BE2C (cell line): ENCODE data around the gene PXYLP1.
"Not testable (repeated sequence)": the region's sequence is repeated elsewhere in the genome, so short reads cannot be mapped to it uniquely, and the experiment has no call there.

ENCODE experiments used
- DNase-seq: peaks from one replicate; pipeline ENCODE4 v3.0.0-alpha.2; 2020
- H3K27me3 ChIP-seq: fragments of 250-450 bp; sonication (Bioruptor Pico); 2 replicates; pipeline ENCODE4 v1.5.1; 2020; ENCODE audit warnings: mild to moderate bottlenecking
- H3K36me3 ChIP-seq: fragments of 250-450 bp; sonication (Bioruptor Pico); 2 replicates; pipeline ENCODE4 v1.5.1; 2020; ENCODE audit warnings: mild to moderate bottlenecking
- H3K4me1 ChIP-seq: fragments of 250-450 bp; sonication (Bioruptor Pico); 2 replicates; pipeline ENCODE4 v1.5.1; 2020
- H3K4me3 ChIP-seq: 2 replicates; pipeline ENCODE4 v1.5.1; 2011; ENCODE audit warnings: low read depth, low read length
- H3K9me3 ChIP-seq: fragments of 250-450 bp; sonication (Bioruptor Pico); 2 replicates; pipeline ENCODE4 v1.5.1; 2020
- TF ChIP-seq, protein P1 (sequence below): IDR thresholded peaks from 2 replicates; pipeline ENCODE4 v1.5.1; 2012; ENCODE audit warnings: mild to moderate bottlenecking, low read depth, low read length

PXYLP1 gene

DNA sequence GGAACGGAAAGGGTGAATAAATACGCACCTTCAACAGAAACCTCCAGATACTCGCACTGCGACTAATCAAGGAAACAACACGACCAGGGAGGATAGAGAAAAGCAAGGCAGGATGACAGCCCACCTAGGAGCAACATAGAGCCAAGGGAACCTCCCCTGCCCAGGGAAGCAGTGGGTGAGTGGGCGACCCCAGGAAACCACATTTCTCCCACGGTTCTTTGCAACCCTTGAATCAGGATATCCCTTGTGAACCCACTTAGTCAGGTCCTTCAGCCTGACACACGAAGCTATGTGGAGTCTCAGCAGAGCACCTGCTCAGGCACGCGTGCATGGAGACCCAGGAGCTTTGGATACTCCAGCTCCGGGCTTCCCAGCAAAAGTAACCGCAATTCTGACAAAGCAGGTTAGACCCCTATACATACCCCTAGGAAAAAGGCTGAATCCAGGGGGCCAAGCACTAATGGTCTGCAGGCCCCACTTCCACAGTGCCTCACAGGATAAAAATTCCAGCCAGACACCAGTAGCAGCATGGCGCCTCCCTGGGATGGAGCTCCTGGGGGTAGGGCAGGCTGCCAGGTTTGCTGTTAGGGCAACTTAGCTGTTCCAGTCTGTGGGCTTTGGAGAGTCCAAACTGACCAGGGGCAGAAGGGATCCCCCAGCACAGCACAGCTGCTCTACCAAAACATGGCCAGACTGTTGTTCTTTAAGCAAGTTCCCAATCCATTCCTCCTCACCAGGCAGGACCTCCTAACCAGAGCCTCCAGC is 38.4 kb upstream of the PXYLP1 start:
- TF ChIP-seq, protein P1, sequence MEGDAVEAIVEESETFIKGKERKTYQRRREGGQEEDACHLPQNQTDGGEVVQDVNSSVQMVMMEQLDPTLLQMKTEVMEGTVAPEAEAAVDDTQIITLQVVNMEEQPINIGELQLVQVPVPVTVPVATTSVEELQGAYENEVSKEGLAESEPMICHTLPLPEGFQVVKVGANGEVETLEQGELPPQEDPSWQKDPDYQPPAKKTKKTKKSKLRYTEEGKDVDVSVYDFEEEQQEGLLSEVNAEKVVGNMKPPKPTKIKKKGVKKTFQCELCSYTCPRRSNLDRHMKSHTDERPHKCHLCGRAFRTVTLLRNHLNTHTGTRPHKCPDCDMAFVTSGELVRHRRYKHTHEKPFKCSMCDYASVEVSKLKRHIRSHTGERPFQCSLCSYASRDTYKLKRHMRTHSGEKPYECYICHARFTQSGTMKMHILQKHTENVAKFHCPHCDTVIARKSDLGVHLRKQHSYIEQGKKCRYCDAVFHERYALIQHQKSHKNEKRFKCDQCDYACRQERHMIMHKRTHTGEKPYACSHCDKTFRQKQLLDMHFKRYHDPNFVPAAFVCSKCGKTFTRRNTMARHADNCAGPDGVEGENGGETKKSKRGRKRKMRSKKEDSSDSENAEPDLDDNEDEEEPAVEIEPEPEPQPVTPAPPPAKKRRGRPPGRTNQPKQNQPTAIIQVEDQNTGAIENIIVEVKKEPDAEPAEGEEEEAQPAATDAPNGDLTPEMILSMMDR = no peak
- Histone ChIP-seq H3K36me3 (no peaks in the 10 kb centered on the region), H3K4me1 (peaks cover 7% of the 10 kb centered on the region), H3K9me3 (no peaks in the 10 kb centered on the region), H3K4me3 (no peak overlapping the region), H3K27me3 (no peaks in the 10 kb centered on the region)
- DNase-seq = no peak

DNA sequence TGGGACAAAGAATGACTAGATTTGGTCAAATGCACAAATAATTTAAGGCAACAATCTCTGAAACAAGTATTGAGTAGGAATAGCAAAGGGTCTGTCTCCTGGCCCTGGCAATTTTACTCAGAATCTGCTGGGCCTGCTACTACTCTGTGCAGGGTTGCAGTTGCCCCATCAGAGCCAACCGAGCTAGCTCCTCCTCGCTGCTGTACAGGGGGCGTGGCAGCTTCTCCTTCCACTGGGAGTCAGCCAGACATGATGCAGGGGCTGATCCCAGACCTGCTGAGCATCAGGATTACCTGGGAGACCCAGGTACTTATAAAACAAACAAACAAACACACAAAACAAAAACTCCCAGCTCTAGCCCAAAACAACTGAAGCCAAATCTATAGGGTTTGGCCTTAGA is 30.5 kb upstream of the PXYLP1 start:
- H3K27me3 ChIP-seq = no peaks in the 10 kb centered on the region
- H3K36me3 ChIP-seq = no peaks in the 10 kb centered on the region
- TF ChIP-seq, protein P1 = no peak
- no peak overlapping the region for H3K4me3 ChIP-seq
- H3K4me1 ChIP-seq = no peaks in the 10 kb centered on the region
- no peaks in the 10 kb centered on the region for H3K9me3 ChIP-seq
- no peak for DNase-seq

DNA sequence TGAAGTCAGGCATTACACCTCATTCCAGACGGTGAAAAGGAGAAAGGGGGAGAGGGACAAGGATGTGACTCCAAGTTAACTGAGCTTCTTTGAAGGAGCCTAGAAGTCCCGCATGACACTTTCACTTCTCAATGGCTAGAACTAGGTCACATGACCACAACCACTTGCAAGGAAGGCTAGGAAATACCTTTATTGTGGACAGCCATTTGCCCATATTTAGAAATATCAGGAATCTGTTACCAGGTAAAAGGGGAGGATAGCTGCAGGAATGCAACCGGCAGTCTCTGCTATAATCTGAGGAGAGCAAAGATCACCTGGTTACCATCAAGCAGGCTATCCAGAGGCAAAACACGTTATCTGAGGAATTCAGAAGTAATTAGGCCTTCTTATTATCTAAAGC is 28.9 kb upstream of the PXYLP1 start:
- TF ChIP-seq, protein P1 = no peak
- no peaks in the 10 kb centered on the region for H3K27me3 ChIP-seq
- no peak for DNase-seq
- H3K4me3 ChIP-seq = no peak overlapping the region
- no peaks in the 10 kb centered on the region for H3K9me3 ChIP-seq
- H3K4me1 ChIP-seq = no peaks in the 10 kb centered on the region
- no peaks in the 10 kb centered on the region for H3K36me3 ChIP-seq

DNA sequence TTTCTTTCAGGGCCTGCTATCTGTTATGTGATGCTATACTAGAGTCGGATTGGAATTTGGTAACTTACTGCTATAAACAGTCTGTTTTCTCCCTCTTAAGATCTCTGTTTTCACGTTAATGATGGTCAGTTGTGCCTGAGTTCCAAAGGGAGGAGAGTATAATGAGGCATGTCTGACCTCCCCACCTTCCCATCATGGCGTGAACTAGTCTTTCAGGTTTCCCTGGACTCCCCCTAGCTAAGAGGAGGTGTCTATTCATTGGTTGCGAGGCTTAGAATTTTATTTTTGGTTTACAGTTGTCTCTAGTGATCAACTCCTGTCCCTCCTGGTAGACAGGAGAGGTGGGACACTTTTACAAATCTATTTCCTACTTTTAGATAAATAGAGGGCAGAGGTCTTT is 27.8 kb upstream of the PXYLP1 start:
- Histone ChIP-seq H3K27me3 (no peaks in the 10 kb centered on the region), H3K4me1 (no peaks in the 10 kb centered on the region), H3K9me3 (no peaks in the 10 kb centered on the region), H3K4me3 (no peak overlapping the region), H3K36me3 (no peaks in the 10 kb centered on the region)
- DNase-seq = no peak
- TF ChIP-seq, protein P1 = no peak

DNA sequence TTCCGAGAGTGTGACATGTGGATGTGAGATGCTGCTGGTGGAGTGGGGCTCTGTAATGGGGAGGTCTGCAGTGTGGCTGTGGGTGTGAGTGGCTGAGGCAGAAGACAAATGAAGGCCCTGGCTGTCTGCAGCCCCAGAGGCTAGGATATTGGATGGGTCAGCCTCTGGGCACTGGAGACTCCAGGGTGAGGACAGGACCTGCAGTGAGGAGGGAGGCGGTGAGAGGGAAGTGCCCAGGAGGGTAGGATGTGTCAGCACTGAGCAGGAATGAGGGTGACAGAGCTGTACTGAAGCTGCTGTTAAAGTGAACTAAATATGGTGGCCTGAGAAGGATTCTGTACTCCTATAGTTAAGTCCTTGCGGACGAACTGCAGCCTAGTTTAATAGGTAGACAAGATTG is 27.3 kb upstream of the PXYLP1 start:
- Histone ChIP-seq H3K4me1 (no peaks in the 10 kb centered on the region), H3K4me3 (no peak overlapping the region), H3K36me3 (no peaks in the 10 kb centered on the region), H3K9me3 (no peaks in the 10 kb centered on the region), H3K27me3 (no peaks in the 10 kb centered on the region)
- no peak for DNase-seq
- TF ChIP-seq, protein P1 = no peak

DNA sequence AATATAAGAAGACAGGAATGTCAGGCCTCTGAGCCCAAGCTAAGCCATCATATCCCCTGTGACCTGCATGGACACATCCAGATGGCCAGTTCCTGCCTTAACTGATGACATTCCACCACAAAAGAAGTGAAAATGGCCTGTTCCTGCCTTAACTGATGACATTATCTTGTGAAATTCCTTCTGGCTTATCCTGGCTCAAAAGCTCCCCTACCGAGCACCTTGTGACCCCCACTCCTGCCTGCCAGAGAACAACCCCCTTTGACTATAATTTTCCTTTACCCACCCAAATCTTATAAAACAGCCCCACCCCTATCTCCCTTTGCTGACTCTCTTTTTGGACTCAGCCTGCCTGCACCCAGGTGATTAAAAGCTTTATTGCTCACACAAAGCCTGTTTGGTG is 20.3 kb upstream of the PXYLP1 start:
- H3K9me3 ChIP-seq, DNase-seq, H3K27me3 ChIP-seq, H3K36me3 ChIP-seq, H3K4me3 ChIP-seq, H3K4me1 ChIP-seq: not testable (repeated sequence)

DNA sequence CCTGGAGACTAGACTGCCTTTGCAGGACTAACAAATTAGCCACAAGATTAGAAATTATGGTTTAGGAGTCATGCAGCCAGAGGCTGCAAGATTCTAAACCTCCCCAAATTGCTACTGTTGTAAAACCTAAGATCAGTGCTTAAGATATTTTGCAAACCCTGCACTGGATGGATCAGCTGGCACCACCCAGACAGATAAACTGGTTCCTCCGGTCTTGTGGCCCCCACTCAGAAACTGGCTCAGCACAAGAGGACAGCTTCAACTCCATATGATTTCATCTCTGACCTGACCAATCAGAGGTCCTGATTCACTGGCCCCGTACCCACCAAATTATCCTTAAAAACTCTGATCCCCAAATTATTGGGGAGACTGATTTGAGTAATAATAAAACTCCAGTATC is 19.5 kb upstream of the PXYLP1 start:
- Histone ChIP-seq H3K27me3 (no peaks in the 10 kb centered on the region), H3K4me1 (no peaks in the 10 kb centered on the region), H3K9me3 (no peaks in the 10 kb centered on the region; the same call in 1 of the 2 replicates), H3K4me3 (no peak overlapping the region), H3K36me3 (no peaks in the 10 kb centered on the region)
- TF ChIP-seq, protein P1 = no peak
- no peak for DNase-seq
